Stimulated activated CD8-positive, alpha-beta memory T cell treated with anti-CD3 and anti-CD28 coated beads, Interleukin-7, amount 100 ng/mL, for 4 hours (primary cell): Measurements from ENCODE around the gene GNPTAB.
"Not testable (repeated sequence)": the region's sequence is repeated elsewhere in the genome, so short reads cannot be mapped to it uniquely, and the experiment has no call there.

Source experiments
- DNase-seq, 2 donors: peaks; one replicate each; pipeline ENCODE4 v3.0.0-alpha.2; 2020; ENCODE audit warnings: low read depth in 2 of 2

The GNPTAB gene

DNA sequence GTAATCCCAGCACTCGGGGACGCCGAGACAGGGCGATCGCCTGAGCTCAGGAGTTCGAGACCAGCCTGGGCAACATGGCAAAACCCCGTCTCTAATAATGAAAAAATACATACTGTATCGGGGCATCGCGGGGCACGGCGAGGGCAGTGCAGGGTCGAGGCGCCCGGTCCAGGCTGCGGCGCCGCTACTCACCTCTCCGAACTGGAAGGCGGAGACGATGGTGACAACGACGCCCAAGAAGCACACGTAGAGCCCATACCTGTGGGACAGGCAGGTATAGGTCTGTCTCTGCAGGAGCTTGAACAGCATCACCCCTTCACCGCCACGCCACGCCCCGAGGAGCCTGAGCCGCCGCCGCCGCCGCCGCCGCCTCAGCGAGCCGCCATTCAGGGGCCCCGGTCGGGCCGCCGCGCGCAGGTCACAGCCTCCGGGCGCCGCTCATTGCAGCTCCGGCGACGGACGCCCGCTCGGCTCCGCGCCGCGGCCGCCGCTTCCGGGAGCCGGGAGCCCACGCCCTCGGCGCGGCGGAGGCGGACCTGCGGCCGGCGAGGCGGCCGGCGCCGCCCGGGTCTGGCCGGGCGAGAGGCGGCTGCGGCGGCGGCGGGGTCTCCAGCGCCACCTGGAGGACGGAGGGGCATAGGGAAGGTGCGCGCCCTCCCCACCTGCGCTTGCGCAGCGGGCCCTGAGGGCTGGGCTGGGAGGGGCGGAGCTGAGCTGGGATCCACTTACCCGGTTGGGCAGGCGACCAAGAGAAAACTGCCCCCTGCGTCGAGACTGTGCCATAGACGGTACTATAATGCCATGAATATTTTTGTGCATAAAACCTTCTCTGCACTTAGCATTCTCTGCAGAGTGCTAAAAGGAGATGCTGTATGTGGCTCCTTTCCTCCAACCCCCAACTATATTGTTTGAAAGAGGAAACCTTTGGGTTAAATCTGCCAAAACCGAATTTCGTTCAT, at the start of gene GNPTAB:
Gene GNPTAB (minus strand): TSS at position 593 of the 959 bp plus-strand sequence. CDS start 284 bp downstream, at position 309.
- DNase-seq = peak; percentile 91 to 92

DNA sequence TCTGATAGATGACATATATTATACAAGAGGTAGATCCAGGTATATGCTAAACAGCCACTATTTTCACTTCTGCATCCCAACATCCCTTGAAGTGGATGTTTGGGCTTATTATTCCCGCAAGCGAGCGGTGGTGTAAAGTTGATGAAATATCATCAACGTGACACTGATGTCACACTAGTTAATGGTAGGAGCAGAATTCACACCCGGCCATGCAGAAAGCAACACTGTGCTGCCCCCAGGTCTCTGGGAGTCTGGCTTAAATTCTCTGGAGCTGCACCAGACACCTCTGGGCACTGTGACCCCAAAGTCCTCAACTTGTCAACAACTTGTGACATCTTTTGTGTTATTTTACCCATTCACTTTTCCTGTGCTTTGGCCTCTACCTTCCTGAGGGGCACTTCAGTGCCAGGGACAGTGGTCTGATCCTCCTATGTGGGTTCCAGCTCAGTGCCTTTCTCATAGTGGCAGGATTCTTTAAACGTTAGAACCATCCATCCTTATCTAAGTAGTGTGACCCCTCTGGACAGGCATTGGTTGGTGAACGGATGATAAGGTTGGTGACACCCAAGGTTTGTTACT, 47.6 kb upstream of the GNPTAB start:
- no peak for DNase-seq

DNA sequence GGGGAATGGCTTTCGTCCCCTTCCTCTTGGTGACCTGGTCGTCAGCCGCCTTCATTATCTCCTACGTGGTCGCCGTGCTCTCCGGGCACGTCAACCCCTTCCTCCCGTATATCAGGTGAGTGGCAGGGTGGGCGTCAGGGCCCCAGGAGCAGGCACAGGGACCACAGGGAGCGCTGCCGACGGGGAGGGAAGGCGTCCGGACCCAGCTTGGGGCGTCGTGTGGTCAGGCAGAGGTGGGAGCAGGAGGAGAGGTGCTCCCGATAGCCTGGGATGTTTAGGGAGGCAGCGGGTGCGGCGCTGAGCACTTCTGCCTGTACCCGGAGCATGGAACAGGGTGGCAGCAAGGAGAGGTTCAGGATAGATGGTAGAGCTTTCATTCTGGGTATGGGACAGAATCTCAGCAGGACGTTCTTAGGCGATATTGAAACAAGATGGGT, 47.1 kb upstream of the GNPTAB start:
- DNase-seq = no peak

DNA sequence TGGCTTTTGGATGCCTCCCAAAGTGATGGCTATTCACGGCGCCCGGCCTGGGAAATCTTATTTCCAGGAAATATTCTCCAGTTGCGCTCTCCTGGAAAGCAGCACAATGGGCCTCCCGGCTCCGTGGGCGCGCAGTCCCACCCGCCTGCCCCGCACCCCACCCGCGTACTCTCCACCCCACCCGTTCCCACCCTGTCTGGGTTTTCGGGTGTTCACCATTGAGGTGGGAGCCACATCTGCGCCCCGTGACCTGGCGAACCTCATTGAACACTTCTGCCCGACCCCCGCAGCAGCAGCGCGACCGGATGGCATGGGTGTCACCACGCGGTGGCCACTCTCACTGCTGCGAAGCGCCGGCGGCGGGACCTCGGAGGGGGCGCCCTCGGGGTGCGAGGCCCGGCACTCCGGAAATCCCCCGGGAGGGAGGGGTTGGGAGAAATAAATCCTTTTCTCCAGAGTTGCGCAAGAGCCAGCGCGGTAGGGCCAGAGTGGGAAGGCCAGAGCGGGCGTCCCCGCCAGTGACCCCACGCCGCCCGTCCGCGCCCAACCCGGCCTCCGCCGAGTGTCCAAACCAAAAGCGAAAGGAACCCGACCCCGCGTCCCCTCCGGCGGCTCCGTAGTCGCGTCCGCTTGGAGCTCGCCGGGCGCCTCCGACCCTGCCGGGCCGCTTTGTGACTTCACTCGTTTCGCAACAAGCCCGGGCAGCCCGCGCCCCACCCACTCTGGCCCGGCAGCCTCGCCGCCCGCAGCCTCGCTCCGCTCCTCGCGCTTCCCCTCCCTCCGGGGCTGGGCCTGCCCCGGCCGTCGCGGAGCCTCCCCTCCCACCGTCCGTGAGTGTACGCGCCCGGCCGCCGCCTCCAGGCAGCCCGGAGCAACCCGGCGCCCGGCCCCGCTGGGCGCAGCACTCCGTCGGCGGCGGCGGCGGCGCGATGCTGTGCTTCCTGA, 46.4 kb upstream of the GNPTAB start, which contains the start of gene DRAM1:
Gene DRAM1 (plus strand): TSS at position 720 of the 945 bp plus-strand sequence. CDS start 210 bp downstream, at position 930.
- peak; percentile 54 to 78 for DNase-seq

DNA sequence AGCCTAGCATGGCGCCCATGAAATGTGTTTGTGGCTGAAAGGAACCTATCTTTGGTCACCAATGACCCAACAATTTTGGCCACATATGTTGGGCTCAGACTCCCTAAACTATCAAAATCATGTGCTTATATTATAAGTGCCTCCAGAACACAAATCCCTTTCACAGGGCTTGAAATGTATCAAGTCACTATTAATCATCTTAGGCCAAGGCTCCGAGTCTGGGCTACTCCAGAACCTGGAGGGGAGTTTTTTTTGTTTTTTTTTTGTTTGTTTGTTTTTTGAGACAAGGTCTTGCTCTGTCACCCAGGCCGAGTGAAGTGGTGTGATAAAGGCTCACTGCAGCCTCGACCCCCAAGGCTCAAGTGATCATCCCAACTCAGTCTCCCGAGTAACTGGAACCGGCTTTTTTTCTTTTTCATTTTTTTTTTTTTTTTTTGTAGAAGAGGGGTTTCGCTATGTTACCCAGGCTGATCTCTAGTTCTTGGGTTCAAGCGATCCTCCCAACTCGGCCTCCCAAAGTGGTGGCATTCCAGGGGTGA, 45.6 kb upstream of the GNPTAB start:
- no peak for DNase-seq

DNA sequence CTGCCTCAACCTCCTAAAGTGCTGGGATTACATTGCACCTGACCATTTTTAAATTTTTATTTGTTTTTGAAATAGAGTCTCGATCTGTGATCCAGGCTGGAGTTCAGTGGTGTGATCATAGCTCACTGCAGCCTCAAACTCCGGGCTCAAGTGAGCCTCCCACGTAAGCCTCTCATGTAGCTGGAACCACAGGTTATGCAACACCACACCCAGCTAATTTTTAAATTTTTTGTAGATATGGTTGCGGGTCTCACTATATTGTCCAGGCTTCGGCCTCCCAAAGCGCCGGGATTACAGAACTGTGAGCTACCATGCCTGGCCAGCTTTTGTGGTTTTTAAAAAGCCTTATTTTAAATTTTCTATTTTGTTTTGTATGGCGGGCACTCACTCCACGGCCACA, 44.4 kb upstream of the GNPTAB start:
- no peak for DNase-seq

DNA sequence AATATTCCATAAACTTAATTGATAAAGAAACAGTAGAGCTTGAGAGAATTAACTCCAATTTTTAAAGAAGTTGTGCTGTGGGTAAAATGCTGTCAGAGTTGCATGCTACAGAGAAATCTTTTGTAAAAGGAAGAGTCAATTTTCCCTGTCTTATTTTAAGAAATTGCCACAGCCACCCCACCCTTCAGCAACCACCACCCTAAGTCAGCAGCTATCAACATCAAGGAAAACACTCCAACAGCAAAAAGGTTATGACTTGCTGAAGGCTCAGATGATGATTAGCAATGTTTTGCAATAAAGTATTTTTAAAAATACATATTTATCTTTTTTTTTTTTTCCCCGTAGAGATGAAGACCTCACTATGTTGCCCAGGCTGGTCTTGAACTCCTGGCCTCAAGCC, 40.2 kb upstream of the GNPTAB start:
- DNase-seq = no peak

DNA sequence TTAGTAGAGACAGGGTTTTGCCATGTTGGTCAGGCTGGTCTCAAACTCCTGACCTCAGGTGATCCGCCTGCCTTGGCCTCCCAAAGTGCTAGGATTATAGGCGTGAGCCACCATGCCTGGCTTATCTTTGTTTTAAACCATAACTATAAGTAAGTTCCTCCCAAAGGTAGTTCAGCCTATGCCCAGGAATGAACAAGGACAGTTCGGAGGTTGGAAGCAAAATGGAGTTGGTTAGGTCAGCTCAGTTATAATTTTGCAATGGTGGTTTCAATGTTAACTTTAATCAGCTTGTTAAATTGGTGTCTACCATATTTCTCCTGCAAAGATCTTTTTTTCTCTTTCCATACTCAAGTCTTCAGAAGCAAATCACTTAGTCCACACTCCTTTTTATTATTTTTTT, 36.9 kb upstream of the GNPTAB start:
- not testable (repeated sequence) for DNase-seq

DNA sequence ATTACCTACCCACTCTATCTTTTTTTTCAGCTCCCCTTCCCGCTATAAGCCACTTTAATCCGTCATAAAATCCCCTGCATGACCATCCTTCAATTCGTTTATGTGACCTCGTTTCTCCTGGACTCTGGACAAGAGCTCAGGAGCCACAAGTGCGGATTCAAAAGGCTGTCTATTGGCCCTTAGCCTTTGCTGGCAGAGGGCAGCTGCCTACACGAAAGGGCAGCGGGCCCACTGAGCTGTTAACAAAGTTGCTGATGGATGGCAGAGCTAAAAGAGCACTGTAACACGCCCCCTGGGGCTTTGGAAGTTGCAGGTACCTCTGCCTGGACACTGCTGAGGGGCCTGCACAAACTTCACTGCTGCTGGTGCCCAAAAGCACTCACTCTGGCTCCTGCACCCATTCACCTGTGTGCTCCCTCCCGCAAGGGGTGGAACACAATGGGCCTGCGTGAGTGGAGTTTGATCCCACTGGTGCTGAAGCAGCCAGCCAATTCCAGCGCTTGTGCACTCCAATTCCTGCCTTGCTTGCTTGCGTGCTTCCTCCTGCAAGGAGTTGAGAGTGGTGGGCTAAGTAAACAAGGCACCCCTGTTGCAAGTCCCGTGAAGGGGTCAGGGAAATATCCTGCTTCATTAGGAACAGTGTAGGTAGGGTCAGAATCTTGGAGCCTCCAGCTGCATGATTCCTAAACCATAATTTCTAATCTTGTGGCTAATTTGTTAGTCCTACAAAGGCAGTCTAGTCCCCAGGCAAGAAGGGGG, 36.0 kb upstream of the GNPTAB start:
- DNase-seq = no peak

DNA sequence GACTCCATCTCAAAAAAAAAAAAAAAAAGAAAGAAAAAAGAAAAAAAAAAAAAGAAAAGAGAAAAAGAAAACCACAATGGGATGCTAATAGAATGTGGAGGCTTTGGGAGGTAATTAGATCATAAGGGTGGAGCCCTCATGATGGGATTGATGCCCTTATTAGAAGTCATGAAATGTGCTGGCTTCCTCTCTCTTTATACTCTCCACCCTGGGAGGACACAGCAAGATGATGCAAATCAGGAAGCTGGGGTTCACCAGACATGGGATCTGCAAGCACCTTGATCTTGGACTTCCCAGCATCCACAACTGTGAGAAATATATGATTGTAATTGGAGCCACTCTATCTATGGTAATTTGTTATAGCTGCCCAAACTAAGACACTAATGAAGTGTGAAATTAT, 33.2 kb upstream of the GNPTAB start:
- no peak for DNase-seq

DNA sequence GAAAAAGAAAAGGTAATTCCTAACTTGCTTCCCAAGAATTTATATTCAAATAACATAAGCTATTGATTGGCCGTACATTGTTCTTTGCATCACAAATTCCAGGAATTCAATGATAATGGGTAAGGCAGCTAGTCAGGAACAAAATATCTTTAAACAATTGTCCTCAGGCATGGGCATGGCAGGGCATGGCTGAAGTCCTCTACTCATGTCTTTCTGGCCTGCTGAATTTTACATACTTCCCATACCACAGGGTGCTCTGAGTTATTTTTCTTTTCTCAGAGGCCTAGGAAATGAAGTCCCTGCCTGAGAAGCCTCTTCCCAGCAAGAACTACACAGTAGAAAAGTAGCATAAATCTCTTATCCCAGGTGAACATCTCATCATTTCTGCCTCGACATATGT, 31.5 kb upstream of the GNPTAB start:
- DNase-seq = no peak

DNA sequence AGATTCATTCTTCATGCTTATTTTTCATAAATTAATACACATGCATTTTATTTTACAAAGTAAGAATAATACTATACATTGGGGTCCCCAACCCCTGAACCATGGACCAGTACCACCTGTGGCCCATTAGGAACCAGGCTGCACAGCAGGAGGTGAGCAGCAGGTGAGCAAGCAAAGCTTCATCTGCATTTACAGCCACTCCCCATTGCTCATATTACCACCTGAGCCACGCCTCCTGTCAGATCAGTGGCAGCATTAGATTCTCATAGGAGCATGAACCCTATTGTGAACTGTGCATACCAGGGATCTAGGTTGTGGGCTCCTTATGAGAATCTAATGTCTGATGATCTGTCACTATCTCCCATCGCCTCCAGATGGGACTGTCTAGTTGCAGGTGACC, 30.9 kb upstream of the GNPTAB start:
- DNase-seq = not testable (repeated sequence)

DNA sequence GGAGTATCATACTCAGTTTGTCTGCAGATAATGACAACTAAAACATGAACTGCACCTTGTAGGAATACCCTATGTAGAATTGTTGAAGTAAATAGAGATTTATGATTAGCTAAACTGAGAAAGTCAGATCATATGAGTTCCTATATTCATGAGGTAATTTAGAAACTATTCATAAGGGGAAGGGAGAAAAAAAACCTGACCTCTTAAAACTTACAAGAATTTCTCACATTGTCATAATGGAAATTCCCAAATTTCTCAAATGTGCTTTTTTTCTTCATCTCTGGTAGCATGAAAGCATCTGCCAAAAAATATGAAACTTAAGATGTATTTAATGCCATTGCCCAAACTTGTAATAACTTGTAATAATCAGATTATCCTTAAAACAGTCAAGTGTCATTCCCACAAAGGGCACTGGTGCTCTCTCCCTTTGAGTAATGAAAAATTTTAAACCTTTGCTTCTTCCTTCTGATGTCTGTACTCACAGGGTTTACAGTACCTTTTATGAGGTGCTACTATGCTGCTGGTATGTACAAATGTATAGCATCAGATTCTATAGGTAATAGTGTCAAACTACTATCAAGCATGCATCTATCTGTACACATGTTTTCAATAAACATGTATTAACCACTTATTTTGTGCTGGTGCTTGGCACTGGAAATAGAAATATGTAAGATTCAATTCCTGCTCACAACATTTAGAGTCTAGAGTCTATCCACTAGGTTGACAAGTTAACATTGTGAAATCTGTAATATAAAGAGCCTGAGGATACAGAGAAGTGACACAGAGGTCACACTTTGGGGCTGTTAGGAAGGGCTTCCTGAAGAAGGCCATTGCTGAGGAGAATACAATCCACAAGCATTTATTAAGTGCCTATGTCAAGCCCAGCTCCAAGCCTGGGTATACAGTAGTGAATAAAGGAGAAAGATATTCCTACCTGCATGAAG, 29.2 kb upstream of the GNPTAB start:
- no peak for DNase-seq

DNA sequence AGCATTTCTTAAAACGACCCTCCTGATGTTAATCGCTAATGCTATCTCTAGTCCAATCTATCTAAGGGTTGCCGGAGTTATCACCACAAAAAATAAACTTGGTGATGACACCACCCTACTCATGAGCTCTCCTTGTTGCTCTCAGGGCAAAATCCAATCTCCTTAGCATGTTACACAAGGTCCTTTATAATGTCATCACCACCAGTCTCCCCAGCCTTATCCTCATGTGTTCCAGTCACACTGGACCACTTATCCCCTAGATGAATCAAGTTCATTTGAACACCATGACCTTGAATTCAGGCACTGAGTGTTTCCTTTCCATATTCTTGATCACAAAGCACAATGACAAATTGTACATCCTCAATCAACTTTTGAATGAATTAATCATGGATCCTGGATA, 27.6 kb upstream of the GNPTAB start:
- DNase-seq = no peak

DNA sequence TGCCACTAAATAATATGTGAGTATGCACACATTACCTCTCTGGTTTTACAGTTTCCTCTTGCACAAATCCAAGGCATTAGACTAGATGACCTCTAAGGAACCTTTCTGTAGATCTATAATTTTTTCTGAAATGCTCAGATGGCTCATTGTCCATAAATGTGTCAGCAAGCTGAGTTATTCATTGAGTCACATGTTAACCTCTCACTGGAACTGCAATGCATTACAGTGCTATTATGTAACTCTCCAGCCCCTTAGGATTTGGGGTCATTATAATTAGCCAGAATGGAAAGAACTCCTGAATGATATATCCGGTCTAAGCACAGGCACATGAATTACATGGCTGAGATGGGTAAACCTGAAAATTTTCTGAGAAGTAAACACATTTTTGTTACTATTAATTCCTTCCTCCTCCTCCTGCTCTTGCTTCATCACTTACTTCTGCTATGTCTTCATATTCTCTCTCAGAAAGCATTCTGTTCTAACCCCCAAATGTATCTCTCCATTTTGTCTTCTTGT, 26.3 kb upstream of the GNPTAB start:
- no peak for DNase-seq

DNA sequence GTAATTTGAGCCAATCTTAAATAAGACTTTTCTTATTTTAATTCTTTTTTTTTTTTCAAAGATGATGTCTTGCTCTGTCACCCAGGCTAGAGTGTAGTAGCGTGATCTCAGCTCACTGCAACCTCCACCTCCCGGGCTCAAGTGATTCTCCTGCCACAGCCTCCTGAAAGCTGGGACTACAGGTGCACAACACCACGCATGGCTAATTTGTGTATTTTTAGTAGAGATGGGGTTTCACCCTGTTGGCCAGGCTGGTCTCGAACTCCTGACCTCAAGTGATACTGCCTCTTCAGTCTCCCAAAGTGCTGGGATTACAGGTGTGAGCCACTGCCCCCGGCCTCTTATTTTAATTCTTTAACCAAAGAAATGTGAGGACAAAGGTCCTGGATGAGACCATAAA, 25.9 kb upstream of the GNPTAB start:
- not testable (repeated sequence) for DNase-seq

DNA sequence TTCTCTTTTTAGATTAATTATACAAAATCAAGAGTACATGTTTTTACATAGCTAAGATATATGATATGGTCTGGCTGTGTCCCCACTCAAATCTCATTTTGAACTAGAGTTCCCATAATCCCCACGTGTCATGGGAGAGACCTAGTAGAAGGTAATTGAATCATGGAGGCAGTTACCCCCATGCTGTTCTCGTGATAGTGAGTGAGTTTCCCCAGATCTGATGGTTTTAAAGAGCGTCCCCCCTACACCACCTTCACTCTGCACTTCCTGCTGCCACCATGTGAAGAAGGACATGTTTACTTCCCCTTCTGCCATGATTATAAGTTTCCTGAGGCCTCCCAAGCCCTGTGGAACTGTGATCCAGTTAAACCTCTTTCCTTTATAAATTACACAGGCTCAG, 25.2 kb upstream of the GNPTAB start:
- no peak for DNase-seq

DNA sequence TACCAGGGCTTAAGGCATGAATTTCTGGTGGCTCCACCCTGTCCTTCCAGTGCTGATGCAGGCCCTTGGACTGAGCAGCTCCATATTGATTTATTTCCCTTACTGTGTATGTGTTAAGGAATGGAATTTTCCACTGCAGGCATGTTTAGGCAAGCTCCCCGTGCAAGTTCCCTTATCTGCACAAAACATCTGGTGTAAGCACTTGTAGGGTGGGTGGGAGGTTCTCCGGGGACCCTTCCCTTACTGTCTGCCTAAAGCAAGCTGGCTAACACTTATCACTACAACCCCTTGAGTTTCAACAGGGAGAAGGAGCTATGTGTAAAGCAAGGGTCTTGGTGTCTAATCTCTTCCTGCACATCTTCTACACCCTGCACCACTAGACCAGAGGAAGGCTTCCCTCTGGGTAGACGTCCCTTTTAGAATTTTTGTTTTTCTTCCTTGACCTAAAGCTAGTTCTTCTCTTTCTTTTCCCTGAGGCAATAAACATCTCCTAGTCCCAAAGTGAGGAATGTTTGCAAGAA, 24.7 kb upstream of the GNPTAB start:
- DNase-seq = no peak

DNA sequence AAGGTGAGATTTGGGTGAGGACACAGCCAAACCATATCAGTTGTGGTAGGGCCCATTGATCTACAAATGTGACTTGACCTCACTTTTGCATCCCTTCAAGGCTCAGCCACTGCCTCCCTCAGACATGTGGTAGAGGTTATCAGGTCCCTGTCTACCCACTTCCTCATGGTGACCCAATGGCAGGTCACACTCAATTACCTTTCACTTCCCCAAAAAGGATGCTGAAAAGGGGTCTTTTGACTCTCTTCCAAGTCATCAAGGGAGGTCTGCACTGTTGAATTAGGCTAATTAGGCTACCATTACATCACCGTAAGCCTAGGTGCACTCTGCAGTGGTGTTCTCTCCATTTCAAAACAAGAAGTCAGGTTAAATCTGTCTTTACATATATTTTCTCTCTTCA, 24.0 kb upstream of the GNPTAB start:
- no peak for DNase-seq
